ENCODE results near the gene GPR62. TPM values are rescaled to one million over a fixed set of nuclear protein-coding genes. Genes with fewer than 3 reads are reported as not detected.
A peak's percentile ranks its signal among the peaks of the same experiment; 100 is the strongest.

The GPR62 gene
- total and polyA plus RNA-seq, 9 of the 15 experiments (the other 6 are each of a cell fraction or from before 2014, with no cell fraction given) = not detected

DNA sequence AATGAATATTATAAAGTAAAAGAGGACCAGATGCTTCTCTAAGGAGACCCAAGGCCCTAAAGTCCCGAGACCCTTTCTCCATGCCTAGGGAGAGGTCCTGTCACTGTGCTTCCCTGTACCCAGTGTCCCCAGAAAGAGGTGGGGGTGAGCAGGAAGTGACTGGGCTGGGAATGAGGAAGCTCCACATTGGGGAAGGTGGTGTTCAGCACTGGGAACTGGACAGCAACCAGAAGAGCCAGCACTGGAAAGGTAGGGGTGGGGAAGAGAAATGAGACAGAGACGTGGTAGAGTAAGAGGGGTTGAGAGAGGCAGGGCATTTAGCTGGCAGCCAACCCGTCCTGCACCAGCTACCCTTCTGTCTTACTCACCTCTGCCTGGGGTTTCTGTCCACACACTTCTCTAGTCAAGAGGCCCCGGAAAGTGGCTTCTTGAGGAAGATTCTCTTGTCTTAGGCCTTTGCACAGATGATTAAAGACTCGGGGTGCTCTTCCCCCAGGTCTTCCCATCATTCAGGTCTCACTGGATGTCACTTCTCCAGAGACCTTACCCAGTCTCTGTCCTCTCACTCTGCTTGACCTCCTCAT, 25.7 kb upstream of the GPR62 start (continued):
- TF ChIP-seq MCM3 (IDR thresholded peaks at IDR 0.05) (no peak), ZNF347 (CRISPR knock-in tag; IDR thresholded peaks at IDR 0.05; ENCODE audit: low read depth) (no peak), DMBX1 (CRISPR knock-in tag; IDR thresholded peaks at IDR 0.05; ENCODE audit: borderline replicate concordance) (peak; percentile 55; the same call in 1 of the 2 replicates), CAMTA2 (CRISPR knock-in tag; conservative IDR thresholded peaks at IDR 0.05) (no peak), PRMT5 (CRISPR knock-in tag; IDR thresholded peaks at IDR 0.05) (peak; percentile 74; the same call in 1 of the 2 replicates), CC2D1A (IDR thresholded peaks at IDR 0.05) (no peak), ZNF764 (CRISPR knock-in tag; IDR thresholded peaks at IDR 0.05; ENCODE audit: low read depth) (no peak), MIER1 (IDR thresholded peaks at IDR 0.05; ENCODE audit: low read depth) (peak; percentile 96), EWSR1 (IDR thresholded peaks at IDR 0.05; ENCODE audit: borderline replicate concordance, low read depth, partially characterized antibody) (no peak), ZNF766 (CRISPR knock-in tag; conservative IDR thresholded peaks at IDR 0.05) (0 out of 2 replicates have a peak, but pooled peaks have one; percentile 31), SPI1 (IDR thresholded peaks at IDR 0.05; ENCODE audit: borderline replicate concordance, low read depth, low read length) (peak; percentile 4; the same call in 1 of the 2 replicates), KDM5B (IDR thresholded peaks at IDR 0.05; ENCODE audit: insufficient replicate concordance, low read depth, low read length) (no peak), NCOA1 (IDR thresholded peaks at IDR 0.05; ENCODE audit: low read depth) (0 out of 2 replicates have a peak, but pooled peaks have one; percentile 39), RBM34 (IDR thresholded peaks at IDR 0.05; ENCODE audit: borderline replicate concordance, insufficient read depth, low read length) (no peak), HDAC2 (IDR thresholded peaks at IDR 0.05) (peak; percentile 51; the same call in 1 of the 2 replicates), EHMT2 (IDR thresholded peaks at IDR 0.05) (peak; percentile 99), YY1 (IDR thresholded peaks at IDR 0.05; ENCODE audit: borderline replicate concordance in 1 of 3, control insufficient read depth in 1 of 3, extremely low read depth in 1 of 3, insufficient read depth in 3 of 3, insufficient read length in 1 of 3, insufficient replicate concordance in 2 of 3, low read depth in 1 of 3, low read length in 2 of 3) (no peak)
- TF ChIP-seq, protein P1, sequence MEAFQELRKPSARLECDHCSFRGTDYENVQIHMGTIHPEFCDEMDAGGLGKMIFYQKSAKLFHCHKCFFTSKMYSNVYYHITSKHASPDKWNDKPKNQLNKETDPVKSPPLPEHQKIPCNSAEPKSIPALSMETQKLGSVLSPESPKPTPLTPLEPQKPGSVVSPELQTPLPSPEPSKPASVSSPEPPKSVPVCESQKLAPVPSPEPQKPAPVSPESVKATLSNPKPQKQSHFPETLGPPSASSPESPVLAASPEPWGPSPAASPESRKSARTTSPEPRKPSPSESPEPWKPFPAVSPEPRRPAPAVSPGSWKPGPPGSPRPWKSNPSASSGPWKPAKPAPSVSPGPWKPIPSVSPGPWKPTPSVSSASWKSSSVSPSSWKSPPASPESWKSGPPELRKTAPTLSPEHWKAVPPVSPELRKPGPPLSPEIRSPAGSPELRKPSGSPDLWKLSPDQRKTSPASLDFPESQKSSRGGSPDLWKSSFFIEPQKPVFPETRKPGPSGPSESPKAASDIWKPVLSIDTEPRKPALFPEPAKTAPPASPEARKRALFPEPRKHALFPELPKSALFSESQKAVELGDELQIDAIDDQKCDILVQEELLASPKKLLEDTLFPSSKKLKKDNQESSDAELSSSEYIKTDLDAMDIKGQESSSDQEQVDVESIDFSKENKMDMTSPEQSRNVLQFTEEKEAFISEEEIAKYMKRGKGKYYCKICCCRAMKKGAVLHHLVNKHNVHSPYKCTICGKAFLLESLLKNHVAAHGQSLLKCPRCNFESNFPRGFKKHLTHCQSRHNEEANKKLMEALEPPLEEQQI (IDR thresholded peaks at IDR 0.05) = peak; percentile 26; the same call in 1 of the 2 replicates

Measured in K562 (cell line).